HG02610 (cell line): ENCODE results near the gene ARMC9.
"Not testable (repeated sequence)": the region's sequence is repeated elsewhere in the genome, so short reads cannot be mapped to it uniquely, and the experiment has no call there.

ENCODE experiments used
- ATAC-seq: cut with Tn5 transposase; IDR thresholded peaks from one replicate; pipeline ENCODE4 v1.9.1; 2021; ENCODE audit warnings: mild to moderate bottlenecking, moderate library complexity; ENCODE audit not compliant: unreplicated experiment

Gene ARMC9

GRCh38 chr2:231238689-231239088 lies 40.3 kb downstream of the ARMC9 start:
- no peak for ATAC-seq

- no peak for ATAC-seq
Measured at GRCh38 chr2:231239751-231240150, 41.3 kb downstream of the ARMC9 start.

- no peak for ATAC-seq
Measured at GRCh38 chr2:231241755-231242507, 43.5 kb downstream of the ARMC9 start.

GRCh38 chr2:231243866-231244265 lies 45.4 kb downstream of the ARMC9 start:
- ATAC-seq, result no peak

- ATAC-seq, result no peak
Measured at GRCh38 chr2:231244382-231245248, 46.2 kb downstream of the ARMC9 start.

GRCh38 chr2:231245249-231246094 lies 47.0 kb downstream of the ARMC9 start:
- no peak for ATAC-seq

GRCh38 chr2:231246171-231246842 lies 47.9 kb downstream of the ARMC9 start:
- ATAC-seq, result no peak

- no peak for ATAC-seq
Measured at GRCh38 chr2:231250146-231250545, 51.7 kb downstream of the ARMC9 start.

- no peak for ATAC-seq
Measured at GRCh38 chr2:231250698-231251097, 52.3 kb downstream of the ARMC9 start.

GRCh38 chr2:231253292-231253691 lies 54.9 kb downstream of the ARMC9 start:
- not testable (repeated sequence) for ATAC-seq

GRCh38 chr2:231256494-231256893 lies 58.1 kb downstream of the ARMC9 start:
- ATAC-seq, result no peak

- no peak for ATAC-seq
Measured at GRCh38 chr2:231257763-231258162, 59.3 kb downstream of the ARMC9 start.

- no peak for ATAC-seq
Measured at GRCh38 chr2:231258701-231259100, 60.3 kb downstream of the ARMC9 start.

- no peak for ATAC-seq
Measured at GRCh38 chr2:231259104-231259503, 60.7 kb downstream of the ARMC9 start.

- ATAC-seq, result no peak
Measured at GRCh38 chr2:231260442-231261208, 62.2 kb downstream of the ARMC9 start.

GRCh38 chr2:231263118-231263831 lies 64.8 kb downstream of the ARMC9 start:
- no peak for ATAC-seq

GRCh38 chr2:231270221-231271114 lies 72.0 kb downstream of the ARMC9 start:
- no peak for ATAC-seq

- no peak for ATAC-seq
Measured at GRCh38 chr2:231272991-231273390, 74.6 kb downstream of the ARMC9 start.
